Measurements from ENCODE around the gene IGFBP2. TPM values are rescaled to one million over a fixed set of nuclear protein-coding genes. Genes with fewer than 3 reads are reported as not detected.

Gene IGFBP2
- total RNA-seq, 1 experiment from 2014 or later = not detected

GRCh38 chr2:216632346-216632951 is 771 bp upstream of the IGFBP2 start:
- DNase-seq = no peak
- H3K79me2 ChIP-seq (ENCODE audit: low read length) = no peaks in the 10 kb centered on the region
- H3K4me2 ChIP-seq (ENCODE audit: low read depth, low read length, poor library complexity, severe bottlenecking) = no peak overlapping the region
- H3K36me3 ChIP-seq (ENCODE audit: insufficient read depth, low read length) = no peaks in the 10 kb centered on the region
- H3K4me3 ChIP-seq (ENCODE audit: low read length) = no peak overlapping the region
- H3K4me1 ChIP-seq (ENCODE audit: low read length) = peaks cover 6% of the 10 kb centered on the region
- no peaks in the 10 kb centered on the region for H4K20me1 ChIP-seq (ENCODE audit: insufficient read depth, low read depth, low read length)
- H3K27ac ChIP-seq (ENCODE audit: low read length) = no peak overlapping the region
- no peak overlapping the region for H3K9ac ChIP-seq (ENCODE audit: low read length)
- no peaks in the 10 kb centered on the region for H3K9me2 ChIP-seq (replicated peaks; ENCODE audit: insufficient read depth, low read length)
- H2AFZ ChIP-seq (ENCODE audit: low read length) = no peak overlapping the region
- H3K27me3 ChIP-seq (ENCODE audit: low read length) = no peaks in the 10 kb centered on the region
- H3K9me3 ChIP-seq (ENCODE audit: low read length) = no peaks in the 10 kb centered on the region

GRCh38 chr2:216633616-216634369 is 573 bp downstream of the IGFBP2 start:
- Histone ChIP-seq H3K4me2 (ENCODE audit: low read depth, low read length, poor library complexity, severe bottlenecking) (no peak overlapping the region), H3K27me3 (ENCODE audit: low read length) (no peaks in the 10 kb centered on the region), H3K4me3 (ENCODE audit: low read length) (no peak overlapping the region), H3K79me2 (ENCODE audit: low read length) (no peaks in the 10 kb centered on the region), H3K9me3 (ENCODE audit: low read length) (no peaks in the 10 kb centered on the region), H3K9ac (ENCODE audit: low read length) (no peak overlapping the region), H3K4me1 (ENCODE audit: low read length) (peaks cover 6% of the 10 kb centered on the region), H2AFZ (ENCODE audit: low read length) (no peak overlapping the region), H3K9me2 (replicated peaks; ENCODE audit: insufficient read depth, low read length) (no peaks in the 10 kb centered on the region), H3K27ac (ENCODE audit: low read length) (no peak overlapping the region), H3K36me3 (ENCODE audit: insufficient read depth, low read length) (no peaks in the 10 kb centered on the region), H4K20me1 (ENCODE audit: insufficient read depth, low read depth, low read length) (no peaks in the 10 kb centered on the region)
- no peak for DNase-seq

- no peak overlapping the region for H3K4me2 ChIP-seq (ENCODE audit: low read depth, low read length, poor library complexity, severe bottlenecking)
- H3K9ac ChIP-seq (ENCODE audit: low read length) = no peak overlapping the region
- H3K4me3 ChIP-seq (ENCODE audit: low read length) = no peak overlapping the region
- no peaks in the 10 kb centered on the region for H3K79me2 ChIP-seq (ENCODE audit: low read length)
- H3K27ac ChIP-seq (ENCODE audit: low read length) = no peak overlapping the region
- peaks cover 6% of the 10 kb centered on the region for H3K4me1 ChIP-seq (ENCODE audit: low read length)
- H2AFZ ChIP-seq (ENCODE audit: low read length) = no peak overlapping the region
- no peaks in the 10 kb centered on the region for H3K27me3 ChIP-seq (ENCODE audit: low read length)
- no peak for DNase-seq
- H3K36me3 ChIP-seq (ENCODE audit: insufficient read depth, low read length) = no peaks in the 10 kb centered on the region
- no peaks in the 10 kb centered on the region for H3K9me3 ChIP-seq (ENCODE audit: low read length)
- no peaks in the 10 kb centered on the region for H4K20me1 ChIP-seq (ENCODE audit: insufficient read depth, low read depth, low read length)
- H3K9me2 ChIP-seq (replicated peaks; ENCODE audit: insufficient read depth, low read length) = no peaks in the 10 kb centered on the region
Observed at GRCh38 chr2:216634370-216635148, 1.3 kb downstream of the IGFBP2 start.

GRCh38 chr2:216635171-216635570 is 2.0 kb downstream of the IGFBP2 start:
- Histone ChIP-seq H3K4me1 (ENCODE audit: low read length) (peaks cover 6% of the 10 kb centered on the region), H3K4me3 (ENCODE audit: low read length) (no peak overlapping the region), H3K27me3 (ENCODE audit: low read length) (no peaks in the 10 kb centered on the region), H3K9me2 (replicated peaks; ENCODE audit: insufficient read depth, low read length) (no peaks in the 10 kb centered on the region), H3K27ac (ENCODE audit: low read length) (no peak overlapping the region), H3K9me3 (ENCODE audit: low read length) (no peaks in the 10 kb centered on the region), H3K9ac (ENCODE audit: low read length) (no peak overlapping the region), H2AFZ (ENCODE audit: low read length) (no peak overlapping the region), H4K20me1 (ENCODE audit: insufficient read depth, low read depth, low read length) (no peaks in the 10 kb centered on the region), H3K79me2 (ENCODE audit: low read length) (no peaks in the 10 kb centered on the region), H3K4me2 (ENCODE audit: low read depth, low read length, poor library complexity, severe bottlenecking) (no peak overlapping the region), H3K36me3 (ENCODE audit: insufficient read depth, low read length) (no peaks in the 10 kb centered on the region)
- no peak for DNase-seq

- Histone ChIP-seq H3K27me3 (ENCODE audit: low read length) (no peaks in the 10 kb centered on the region), H3K36me3 (ENCODE audit: insufficient read depth, low read length) (no peaks in the 10 kb centered on the region), H3K27ac (ENCODE audit: low read length) (no peak overlapping the region), H3K9me2 (replicated peaks; ENCODE audit: insufficient read depth, low read length) (no peaks in the 10 kb centered on the region), H3K79me2 (ENCODE audit: low read length) (no peaks in the 10 kb centered on the region), H3K4me3 (ENCODE audit: low read length) (no peak overlapping the region), H3K9ac (ENCODE audit: low read length) (no peak overlapping the region), H3K4me1 (ENCODE audit: low read length) (peaks cover 6% of the 10 kb centered on the region), H3K4me2 (ENCODE audit: low read depth, low read length, poor library complexity, severe bottlenecking) (no peak overlapping the region), H2AFZ (ENCODE audit: low read length) (no peak overlapping the region), H3K9me3 (ENCODE audit: low read length) (no peaks in the 10 kb centered on the region), H4K20me1 (ENCODE audit: insufficient read depth, low read depth, low read length) (no peaks in the 10 kb centered on the region)
- DNase-seq = no peak
Observed at GRCh38 chr2:216635701-216636550, 2.7 kb downstream of the IGFBP2 start.

- Histone ChIP-seq H3K4me2 (ENCODE audit: low read depth, low read length, poor library complexity, severe bottlenecking) (no peak overlapping the region), H3K27me3 (ENCODE audit: low read length) (no peaks in the 10 kb centered on the region), H3K9ac (ENCODE audit: low read length) (no peak overlapping the region)
Observed at GRCh38 chr2:216636551-216637450, 3.6 kb downstream of the IGFBP2 start.

GRCh38 chr2:216637472-216637871 is 4.3 kb downstream of the IGFBP2 start:
- Histone ChIP-seq H3K79me2 (ENCODE audit: low read length) (no peaks in the 10 kb centered on the region), H4K20me1 (ENCODE audit: insufficient read depth, low read depth, low read length) (no peaks in the 10 kb centered on the region), H3K4me1 (ENCODE audit: low read length) (peaks cover 6% of the 10 kb centered on the region), H3K9me3 (ENCODE audit: low read length) (no peaks in the 10 kb centered on the region), H3K27ac (ENCODE audit: low read length) (no peak overlapping the region), H2AFZ (ENCODE audit: low read length) (no peak overlapping the region), H3K4me3 (ENCODE audit: low read length) (no peak overlapping the region), H3K9ac (ENCODE audit: low read length) (no peak overlapping the region), H3K27me3 (ENCODE audit: low read length) (no peaks in the 10 kb centered on the region), H3K9me2 (replicated peaks; ENCODE audit: insufficient read depth, low read length) (no peaks in the 10 kb centered on the region), H3K4me2 (ENCODE audit: low read depth, low read length, poor library complexity, severe bottlenecking) (no peak overlapping the region), H3K36me3 (ENCODE audit: insufficient read depth, low read length) (no peaks in the 10 kb centered on the region)
- DNase-seq = no peak

More at GRCh38 chr2:216636551-216637450, 3.6 kb downstream of the IGFBP2 start:
- Histone ChIP-seq H3K4me1 (ENCODE audit: low read length) (peaks cover 6% of the 10 kb centered on the region), H3K9me3 (ENCODE audit: low read length) (no peaks in the 10 kb centered on the region), H3K36me3 (ENCODE audit: insufficient read depth, low read length) (no peaks in the 10 kb centered on the region), H2AFZ (ENCODE audit: low read length) (no peak overlapping the region), H3K9me2 (replicated peaks; ENCODE audit: insufficient read depth, low read length) (no peaks in the 10 kb centered on the region), H3K79me2 (ENCODE audit: low read length) (no peaks in the 10 kb centered on the region), H3K4me3 (ENCODE audit: low read length) (no peak overlapping the region), H3K27ac (ENCODE audit: low read length) (no peak overlapping the region), H4K20me1 (ENCODE audit: insufficient read depth, low read depth, low read length) (no peaks in the 10 kb centered on the region)
- no peak for DNase-seq

Data from Karpas-422 (cell line).